Vagina (tissue), 2 donors: Measurements from ENCODE around the gene KAT7. TPM values are rescaled to one million over a fixed set of nuclear protein-coding genes. Genes with fewer than 3 reads are reported as not detected.

Source experiments
- DNase-seq, 2 donors: peaks; one replicate each; pipeline ENCODE4 v3.0.0-alpha.2; 2017; ENCODE audit errors: extremely low spot score in 2 of 2
- H3K27ac ChIP-seq: fragments of 200-600 bp; sonication (generic); one replicate; pipeline ENCODE4 v1.5.1; 2019
- H3K27me3 ChIP-seq: fragments of 200-600 bp; sonication (generic); one replicate; pipeline ENCODE4 v1.5.1; 2019
- H3K36me3 ChIP-seq, 2 donors: fragments of 200-600 bp; sonication (generic); one replicate each; pipeline ENCODE4 v1.5.1; 2017 to 2019
- H3K4me1 ChIP-seq: fragments of 200-600 bp; sonication (generic); one replicate; pipeline ENCODE4 v1.5.1; 2019
- H3K4me3 ChIP-seq, 2 donors: fragments of 200-600 bp; sonication (generic); 1 replicate in 1 of 2; 2 replicates in 1 of 2; pipeline ENCODE4 v1.5.1; 2016 to 2019
- H3K9me3 ChIP-seq: fragments of 200-600 bp; sonication (generic); one replicate; pipeline ENCODE4 v1.5.1; 2019
- CTCF ChIP-seq, 3 experiments: fragments of 450-650 bp in 2 of 3; fragments of 200-600 bp in 1 of 3; sonication (generic) in 1 of 3; IDR thresholded peaks; one replicate each; pipeline ENCODE4 v1.5.1; 2017 to 2019; ENCODE audit warnings: antibody characterized with exemption in 3 of 3, mild to moderate bottlenecking in 2 of 3, moderate library complexity in 2 of 3
- POLR2A ChIP-seq, 2 donors: fragments of 450-650 bp; IDR thresholded peaks; one replicate each; pipeline ENCODE4 v1.6.1; 2017; ENCODE audit warnings: antibody characterized with exemption in 2 of 2, mild to moderate bottlenecking in 2 of 2, moderate library complexity in 2 of 2
- POLR2AphosphoS5 ChIP-seq, 2 donors: sonication (generic); formaldehyde crosslinking; IDR thresholded peaks; one replicate each; pipeline ENCODE4 v1.9.0; 2017; ENCODE audit warnings: antibody characterized with exemption in 2 of 2, mild to moderate bottlenecking in 2 of 2, low read depth in 1 of 2; ENCODE audit not compliant: insufficient read depth in 1 of 2
- intact Hi-C: fragments of 100-400 bp; cut with DNase I; formaldehyde crosslinking; loops from one replicate; pipeline ENCODE4 v1.15.1; 2023
- total RNA-seq: library from RNA; depleted of rRNA; stranded (reverse); fragments of >200 nt; gene quantifications from one replicate; pipeline ENCODE4 v1.2.3, GENCODE V29; 2016

The KAT7 gene
- total RNA-seq, 1 donor from 2014 or later: 36.1 TPM

- no peak overlapping the region for H3K4me3 ChIP-seq
- peaks cover 0 to 51% of the 10 kb centered on the region in 2 donors for H3K36me3 ChIP-seq
- intact Hi-C loops: no loop called here
- no peak overlapping the region for H3K27ac ChIP-seq
- TF ChIP-seq POLR2A (IDR thresholded peaks at IDR 0.05) (no peak), POLR2AphosphoS5 (IDR thresholded peaks at IDR 0.05; ENCODE audit: insufficient read depth in 1 of 2, low read depth in 1 of 2) (no peak), CTCF (IDR thresholded peaks at IDR 0.05) (no peak)
- H3K4me1 ChIP-seq: peaks cover 64% of the 10 kb centered on the region
- DNase-seq: no peak
- no peaks in the 10 kb centered on the region for H3K9me3 ChIP-seq
- no peaks in the 10 kb centered on the region for H3K27me3 ChIP-seq
These were observed 30.7 kb downstream of the KAT7 start for GRCh38 chr17:49819138-49819537.

GRCh38 chr17:49819651-49820050 is 31.2 kb downstream of the KAT7 start:
- no peak for TF ChIP-seq POLR2A (IDR thresholded peaks at IDR 0.05)
- no peak for TF ChIP-seq POLR2AphosphoS5 (IDR thresholded peaks at IDR 0.05; ENCODE audit: insufficient read depth in 1 of 2, low read depth in 1 of 2)
- no peak for TF ChIP-seq CTCF (IDR thresholded peaks at IDR 0.05)
- no peak for DNase-seq
- Histone ChIP-seq H3K27me3 (no peaks in the 10 kb centered on the region), H3K27ac (no peak overlapping the region), H3K9me3 (no peaks in the 10 kb centered on the region), H3K4me1 (peaks cover 62% of the 10 kb centered on the region), H3K4me3 (no peak overlapping the region), H3K36me3 (peaks cover 0 to 55% of the 10 kb centered on the region in 2 donors)
- intact Hi-C loops: no loop called here

GRCh38 chr17:49820773-49821172 is 32.3 kb downstream of the KAT7 start:
- Histone ChIP-seq H3K4me3 (no peak overlapping the region), H3K9me3 (no peaks in the 10 kb centered on the region), H3K27me3 (no peaks in the 10 kb centered on the region), H3K36me3 (peaks cover 0 to 66% of the 10 kb centered on the region in 2 donors), H3K27ac (no peak overlapping the region), H3K4me1 (peaks cover 51% of the 10 kb centered on the region)
- DNase-seq: no peak
- intact Hi-C loops: no loop called here
- no peak for TF ChIP-seq CTCF (IDR thresholded peaks at IDR 0.05)
- TF ChIP-seq POLR2AphosphoS5 (IDR thresholded peaks at IDR 0.05; ENCODE audit: insufficient read depth in 1 of 2, low read depth in 1 of 2): no peak
- no peak for TF ChIP-seq POLR2A (IDR thresholded peaks at IDR 0.05)

- no peak overlapping the region for H3K4me3 ChIP-seq
- H3K27ac ChIP-seq: no peak overlapping the region
- H3K27me3 ChIP-seq: no peaks in the 10 kb centered on the region
- no peak for TF ChIP-seq CTCF (IDR thresholded peaks at IDR 0.05)
- TF ChIP-seq POLR2A (IDR thresholded peaks at IDR 0.05): no peak
- no peak for TF ChIP-seq POLR2AphosphoS5 (IDR thresholded peaks at IDR 0.05; ENCODE audit: insufficient read depth in 1 of 2, low read depth in 1 of 2)
- intact Hi-C loops: no loop called here
- DNase-seq: no peak
- no peaks in the 10 kb centered on the region for H3K9me3 ChIP-seq
- H3K36me3 ChIP-seq: peaks cover 0 to 68% of the 10 kb centered on the region in 2 donors
- H3K4me1 ChIP-seq: peaks cover 44% of the 10 kb centered on the region
These were observed 33.0 kb downstream of the KAT7 start for GRCh38 chr17:49821466-49821865.

- Histone ChIP-seq H3K36me3 (peaks cover 0 to 69% of the 10 kb centered on the region in 2 donors), H3K27ac (no peak overlapping the region), H3K9me3 (no peaks in the 10 kb centered on the region), H3K27me3 (no peaks in the 10 kb centered on the region), H3K4me1 (peaks cover 39% of the 10 kb centered on the region), H3K4me3 (no peak overlapping the region)
- intact Hi-C loops: no loop called here
- no peak for DNase-seq
- TF ChIP-seq POLR2AphosphoS5 (IDR thresholded peaks at IDR 0.05; ENCODE audit: insufficient read depth in 1 of 2, low read depth in 1 of 2): no peak
- no peak for TF ChIP-seq POLR2A (IDR thresholded peaks at IDR 0.05)
- TF ChIP-seq CTCF (IDR thresholded peaks at IDR 0.05): no peak
These were observed 33.4 kb downstream of the KAT7 start for GRCh38 chr17:49821916-49822315.
